ENCODE results near the gene TP53TG5.

The TP53TG5 gene

DNA sequence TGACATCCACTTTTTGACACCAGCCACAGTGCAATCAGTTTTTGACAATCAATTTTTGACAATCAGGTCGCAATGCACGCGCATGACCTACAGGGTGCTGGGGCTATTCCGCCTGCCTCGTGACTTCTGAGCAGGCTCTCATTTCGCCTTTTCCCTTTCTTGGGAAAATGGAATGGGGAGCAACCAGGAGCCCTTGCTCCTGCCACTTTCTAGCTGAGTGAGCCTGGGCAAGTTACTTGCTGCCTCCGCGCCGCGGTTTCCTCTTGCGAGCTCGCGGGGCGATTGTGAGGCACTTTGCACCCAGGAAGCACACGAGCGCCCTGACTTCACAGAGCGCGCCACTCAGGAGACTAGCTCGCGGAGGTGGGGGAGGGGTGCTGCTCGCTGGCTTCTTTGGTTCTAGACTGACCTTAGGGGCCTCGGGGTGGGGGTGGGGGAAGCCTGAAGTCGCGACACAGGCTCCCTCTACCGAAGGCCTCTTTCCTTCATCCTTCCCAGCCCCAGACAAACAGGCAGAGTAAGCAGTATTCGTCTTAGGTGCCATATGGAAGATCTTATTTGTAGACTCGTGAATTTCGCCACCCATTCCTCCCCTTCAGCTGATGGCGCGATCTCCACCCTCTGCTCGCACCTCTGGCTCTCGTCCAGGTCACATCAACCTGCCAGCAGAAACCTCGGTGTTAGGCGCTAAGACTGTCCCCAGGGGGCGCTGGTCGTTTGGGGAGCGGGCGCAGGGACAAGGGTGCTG lies 4.6 kb downstream of the TP53TG5 start:
- peak overlapping the region; percentile 73 for H3K4me2 ChIP-seq (ENCODE audit: low read length)
- H3K9me2 ChIP-seq (replicated peaks; ENCODE audit: control insufficient read depth, low read length): no peaks in the 10 kb centered on the region
- H3K9me3 ChIP-seq (ENCODE audit: control insufficient read depth, insufficient read depth, low read length): no peaks in the 10 kb centered on the region
- H3K4me1 ChIP-seq (ENCODE audit: control insufficient read depth, low read length): peaks cover 31% of the 10 kb centered on the region
- H3K79me2 ChIP-seq (ENCODE audit: control insufficient read depth, low read length): peaks cover 7% of the 10 kb centered on the region; the same call in 1 of the 2 replicates
- peaks cover 12% of the 10 kb centered on the region for H3F3A ChIP-seq (ENCODE audit: control insufficient read depth, insufficient read depth)
- H4K20me1 ChIP-seq (ENCODE audit: control insufficient read depth, insufficient read depth, low read depth, low read length): peaks cover 6% of the 10 kb centered on the region; the same call in 1 of the 2 replicates
- peak overlapping the region; percentile 69 for H3K4me3 ChIP-seq (ENCODE audit: low read length)
- no peak for TF ChIP-seq EZH2phosphoT487 (IDR thresholded peaks at IDR 0.05; ENCODE audit: borderline replicate concordance, low read length)
- TF ChIP-seq, protein P1, sequence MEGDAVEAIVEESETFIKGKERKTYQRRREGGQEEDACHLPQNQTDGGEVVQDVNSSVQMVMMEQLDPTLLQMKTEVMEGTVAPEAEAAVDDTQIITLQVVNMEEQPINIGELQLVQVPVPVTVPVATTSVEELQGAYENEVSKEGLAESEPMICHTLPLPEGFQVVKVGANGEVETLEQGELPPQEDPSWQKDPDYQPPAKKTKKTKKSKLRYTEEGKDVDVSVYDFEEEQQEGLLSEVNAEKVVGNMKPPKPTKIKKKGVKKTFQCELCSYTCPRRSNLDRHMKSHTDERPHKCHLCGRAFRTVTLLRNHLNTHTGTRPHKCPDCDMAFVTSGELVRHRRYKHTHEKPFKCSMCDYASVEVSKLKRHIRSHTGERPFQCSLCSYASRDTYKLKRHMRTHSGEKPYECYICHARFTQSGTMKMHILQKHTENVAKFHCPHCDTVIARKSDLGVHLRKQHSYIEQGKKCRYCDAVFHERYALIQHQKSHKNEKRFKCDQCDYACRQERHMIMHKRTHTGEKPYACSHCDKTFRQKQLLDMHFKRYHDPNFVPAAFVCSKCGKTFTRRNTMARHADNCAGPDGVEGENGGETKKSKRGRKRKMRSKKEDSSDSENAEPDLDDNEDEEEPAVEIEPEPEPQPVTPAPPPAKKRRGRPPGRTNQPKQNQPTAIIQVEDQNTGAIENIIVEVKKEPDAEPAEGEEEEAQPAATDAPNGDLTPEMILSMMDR (IDR thresholded peaks at IDR 0.05; ENCODE audit: low read depth, low read length, poor library complexity, severe bottlenecking): peak; percentile 97
- peak overlapping the region; percentile 40 for H3K27ac ChIP-seq (ENCODE audit: low read depth, low read length)
- H3K27me3 ChIP-seq (ENCODE audit: control insufficient read depth, low read length): no peaks in the 10 kb centered on the region
- H3K36me3 ChIP-seq (ENCODE audit: control insufficient read depth, low read length): peaks cover 7% of the 10 kb centered on the region

- no peaks in the 10 kb centered on the region for H3K9me3 ChIP-seq (ENCODE audit: control insufficient read depth, insufficient read depth, low read length)
Observed at GRCh38 chr20:45372646-45373352, 5.3 kb downstream of the TP53TG5 start.

DNA sequence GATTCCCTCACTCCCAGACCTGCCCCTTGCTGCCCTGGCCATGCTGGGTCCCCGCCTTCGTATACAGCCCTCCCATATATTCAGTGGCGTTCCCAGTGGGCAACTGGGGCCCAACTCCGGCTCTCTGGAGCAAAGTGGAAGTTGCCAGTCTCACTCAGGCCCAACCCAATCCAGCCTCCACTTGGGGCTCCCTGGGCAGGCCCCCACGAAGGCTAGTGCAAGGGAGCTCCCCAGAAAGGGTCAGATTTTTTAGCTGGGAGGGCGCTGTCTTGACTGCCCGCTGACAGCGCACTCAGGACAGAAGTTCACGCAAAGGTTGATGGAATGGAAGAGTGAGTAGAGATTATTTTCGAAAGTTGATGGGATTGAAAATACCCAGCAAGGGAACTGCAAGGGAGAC lies 5.9 kb downstream of the TP53TG5 start:
- H3K27me3 ChIP-seq (ENCODE audit: control insufficient read depth, low read length): no peaks in the 10 kb centered on the region
- no peaks in the 10 kb centered on the region for H3K9me2 ChIP-seq (replicated peaks; ENCODE audit: control insufficient read depth, low read length)
- H3K36me3 ChIP-seq (ENCODE audit: control insufficient read depth, low read length): peaks cover 15% of the 10 kb centered on the region
- H3K9me3 ChIP-seq (ENCODE audit: control insufficient read depth, insufficient read depth, low read length): no peaks in the 10 kb centered on the region
- H3K4me1 ChIP-seq (ENCODE audit: control insufficient read depth, low read length): peaks cover 44% of the 10 kb centered on the region
- no peak overlapping the region for H3K4me3 ChIP-seq (ENCODE audit: low read length)
- TF ChIP-seq EZH2phosphoT487 (IDR thresholded peaks at IDR 0.05; ENCODE audit: borderline replicate concordance, low read length): no peak
- TF ChIP-seq, protein P1 (IDR thresholded peaks at IDR 0.05; ENCODE audit: low read depth, low read length, poor library complexity, severe bottlenecking): no peak
- peaks cover 22% of the 10 kb centered on the region for H3F3A ChIP-seq (ENCODE audit: control insufficient read depth, insufficient read depth)
- no peak overlapping the region for H3K27ac ChIP-seq (ENCODE audit: low read depth, low read length)
- H3K4me2 ChIP-seq (ENCODE audit: low read length): no peak overlapping the region
- H4K20me1 ChIP-seq (ENCODE audit: control insufficient read depth, insufficient read depth, low read depth, low read length): peaks cover 14% of the 10 kb centered on the region
- peaks cover 10% of the 10 kb centered on the region for H3K79me2 ChIP-seq (ENCODE audit: control insufficient read depth, low read length)

More at GRCh38 chr20:45372646-45373352, 5.3 kb downstream of the TP53TG5 start:
- Histone ChIP-seq H3K27me3 (ENCODE audit: control insufficient read depth, low read length) (no peaks in the 10 kb centered on the region), H4K20me1 (ENCODE audit: control insufficient read depth, insufficient read depth, low read depth, low read length) (peaks cover 9% of the 10 kb centered on the region), H3K4me2 (ENCODE audit: low read length) (peak overlapping the region; percentile 73), H3K27ac (ENCODE audit: low read depth, low read length) (peak overlapping the region; percentile 40), H3K9me2 (replicated peaks; ENCODE audit: control insufficient read depth, low read length) (no peaks in the 10 kb centered on the region), H3K36me3 (ENCODE audit: control insufficient read depth, low read length) (peaks cover 9% of the 10 kb centered on the region), H3K4me3 (ENCODE audit: low read length) (peak overlapping the region; percentile 69), H3K79me2 (ENCODE audit: control insufficient read depth, low read length) (peaks cover 7% of the 10 kb centered on the region; the same call in 1 of the 2 replicates), H3F3A (ENCODE audit: control insufficient read depth, insufficient read depth) (peaks cover 17% of the 10 kb centered on the region), H3K4me1 (ENCODE audit: control insufficient read depth, low read length) (peaks cover 38% of the 10 kb centered on the region)
- TF ChIP-seq, protein P1 (IDR thresholded peaks at IDR 0.05; ENCODE audit: low read depth, low read length, poor library complexity, severe bottlenecking): no peak
- no peak for TF ChIP-seq EZH2phosphoT487 (IDR thresholded peaks at IDR 0.05; ENCODE audit: borderline replicate concordance, low read length)

Data from DOHH2 (cell line).